Measurements from ENCODE around the gene CD200.

DNA sequence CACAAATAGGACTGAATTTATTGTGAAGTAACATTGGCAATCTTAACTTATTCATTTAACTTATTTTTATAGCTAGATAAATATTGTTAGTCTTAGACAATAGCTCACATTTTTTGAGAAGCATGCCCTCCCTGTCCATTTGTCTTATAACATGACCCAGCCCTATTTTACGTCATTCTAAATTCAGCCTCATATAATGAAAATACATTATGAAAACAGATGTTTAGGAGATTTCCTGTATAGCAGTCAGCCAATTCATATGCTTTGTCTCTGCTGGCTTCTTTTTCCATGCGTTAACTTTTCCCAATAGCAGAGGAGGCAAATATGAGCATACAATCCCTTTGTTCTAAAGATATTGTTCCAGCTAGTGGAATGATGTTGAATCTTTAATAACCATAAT, 29.3 kb downstream of the CD200 start:
- TF ChIP-seq CTCF (IDR thresholded peaks at IDR 0.05) (no peak), POLR2A (IDR thresholded peaks at IDR 0.05) (no peak)

Measured in Peyer's patch (tissue), 4 donors.